GM12891 (cell line): ENCODE results near the gene F10.

ENCODE experiments used
- PAX5 ChIP-seq: IDR thresholded peaks from 2 replicates; pipeline ENCODE4 v1.6.1; 2011; ENCODE audit warnings: low read length, moderate library complexity, mild to moderate bottlenecking; ENCODE audit not compliant: insufficient read depth, severe bottlenecking
- POLR2A ChIP-seq: IDR thresholded peaks from 2 replicates; pipeline ENCODE4 v1.6.1; 2011; ENCODE audit warnings: low read depth, low read length, control low read depth
- POLR2AphosphoS5 ChIP-seq: IDR thresholded peaks from 2 replicates; pipeline ENCODE4 v1.6.1; 2011; ENCODE audit warnings: low read depth, low read length, control low read depth
- SPI1 ChIP-seq: IDR thresholded peaks from 2 replicates; pipeline ENCODE4 v1.6.1; 2011; ENCODE audit warnings: low read depth, low read length, control low read depth

- no peak for TF ChIP-seq POLR2AphosphoS5
- no peak for TF ChIP-seq POLR2A
- TF ChIP-seq PAX5, result no peak
- no peak for TF ChIP-seq SPI1
These were observed 31.3 kb upstream of the F10 start for GRCh38 chr13:113091211-113091771.
